ENCODE results near the gene GPR84.
A peak's percentile ranks its signal among the peaks of the same experiment; 100 is the strongest.

GPR84 gene

GRCh38 chr12:54373649-54374561 is 9.6 kb upstream of the GPR84 start:
- no peak for DNase-seq

GRCh38 chr12:54372113-54372806 is 8.0 kb upstream of the GPR84 start:
- no peak for DNase-seq

- DNase-seq: no peak
Observed at GRCh38 chr12:54371328-54372112, 7.2 kb upstream of the GPR84 start.

GRCh38 chr12:54370171-54370730 is 6.0 kb upstream of the GPR84 start:
- peak; percentile 44 for DNase-seq

GRCh38 chr12:54369597-54370131 is 5.4 kb upstream of the GPR84 start:
- no peak for DNase-seq

- peak; percentile 89 for DNase-seq
Observed at GRCh38 chr12:54368709-54369596, 4.7 kb upstream of the GPR84 start.

- peak; percentile 17 for DNase-seq
Observed at GRCh38 chr12:54368025-54368708, 3.9 kb upstream of the GPR84 start.

GRCh38 chr12:54363618-54364017 is 668 bp downstream of the GPR84 start:
- DNase-seq: no peak

- DNase-seq: no peak
Observed at GRCh38 chr12:54363047-54363446, 1.2 kb downstream of the GPR84 start.

- DNase-seq: peak; percentile 49
Observed at GRCh38 chr12:54360717-54361456, 3.4 kb downstream of the GPR84 start.

- DNase-seq: no peak
Observed at GRCh38 chr12:54359762-54360351, 4.4 kb downstream of the GPR84 start.

GRCh38 chr12:54358945-54359761 is 5.1 kb downstream of the GPR84 start:
- DNase-seq: peak; percentile 97

GRCh38 chr12:54358191-54358944 is 5.9 kb downstream of the GPR84 start:
- DNase-seq: peak; percentile 56

GRCh38 chr12:54357506-54358190 is 6.6 kb downstream of the GPR84 start:
- no peak for DNase-seq

GRCh38 chr12:54356951-54357356 is 7.3 kb downstream of the GPR84 start:
- no peak for DNase-seq

- DNase-seq: no peak
Observed at GRCh38 chr12:54356228-54356627, 8.1 kb downstream of the GPR84 start.

- no peak for DNase-seq
Observed at GRCh38 chr12:54355104-54355815, 9.0 kb downstream of the GPR84 start.
